H4 (cell line): ENCODE data around the gene FBN2. TPM values are rescaled to one million over a fixed set of nuclear protein-coding genes. Genes with fewer than 3 reads are reported as not detected.

Experiments used
- DNase-seq: peaks from one replicate; pipeline ENCODE4 v3.0.0-alpha.2; 2015; ENCODE audit warnings: low spot score
- total RNA-seq: library from RNA; depleted of rRNA; stranded (reverse); fragments of >200 nt; shearing (Covaris generic); gene quantifications from 2 replicates; pipeline ENCODE4 v1.2.3, GENCODE V29; 2014; rRNA removed

Gene FBN2
- 7.6 and 8.8 TPM in 2 replicates for total RNA-seq

- DNase-seq, result no peak
Observed at GRCh38 chr5:128538000-128538249, at the start of gene FBN2. Gene FBN2 (minus strand): TSS chr5:128538245. CDS start chr5:128537603, 642 bp downstream.

GRCh38 chr5:128587275-128587674 lies 49.2 kb upstream of the FBN2 start:
- DNase-seq, result no peak

- no peak for DNase-seq
Observed at GRCh38 chr5:128586848-128587247, 48.8 kb upstream of the FBN2 start.

- DNase-seq, result no peak
Observed at GRCh38 chr5:128579639-128580038, 41.6 kb upstream of the FBN2 start.

GRCh38 chr5:128579093-128579492 lies 41.0 kb upstream of the FBN2 start:
- DNase-seq, result no peak

- no peak for DNase-seq
Observed at GRCh38 chr5:128574041-128574440, 36.0 kb upstream of the FBN2 start.

GRCh38 chr5:128572930-128573319 lies 34.9 kb upstream of the FBN2 start:
- no peak for DNase-seq

- no peak for DNase-seq
Observed at GRCh38 chr5:128572051-128572929, 34.2 kb upstream of the FBN2 start.

GRCh38 chr5:128566178-128566577 lies 28.1 kb upstream of the FBN2 start:
- DNase-seq, result no peak

- DNase-seq, result no peak
Observed at GRCh38 chr5:128559300-128560297, 21.6 kb upstream of the FBN2 start.

- DNase-seq, result no peak
Observed at GRCh38 chr5:128553747-128554146, 15.7 kb upstream of the FBN2 start.

- no peak for DNase-seq
Observed at GRCh38 chr5:128551476-128551875, 13.4 kb upstream of the FBN2 start.

- no peak for DNase-seq
Observed at GRCh38 chr5:128549496-128549895, 11.5 kb upstream of the FBN2 start.

GRCh38 chr5:128546658-128547281 lies 8.7 kb upstream of the FBN2 start:
- no peak for DNase-seq

GRCh38 chr5:128541385-128541784 lies 3.3 kb upstream of the FBN2 start:
- no peak for DNase-seq

GRCh38 chr5:128539038-128539429 lies 989 bp upstream of the FBN2 start:
- DNase-seq, result no peak

GRCh38 chr5:128538250-128539037 lies 399 bp upstream of the FBN2 start:
- peak; percentile 45 for DNase-seq

GRCh38 chr5:128537221-128537999 lies 635 bp downstream of the FBN2 start:
- DNase-seq, result no peak

GRCh38 chr5:128536254-128537220 lies 1.5 kb downstream of the FBN2 start:
- DNase-seq, result no peak
